Esophagus muscularis mucosa (tissue), 4 donors: ENCODE measurements around the gene DNM1. TPM values are rescaled to one million over a fixed set of nuclear protein-coding genes. Genes with fewer than 3 reads are reported as not detected.

Source experiments
- DNase-seq: peaks from one replicate; pipeline ENCODE4 v3.0.0-alpha.2; 2017; ENCODE audit errors: extremely low spot score
- H3K27ac ChIP-seq, 4 donors: fragments of 200-600 bp; sonication (generic); replicated peaks in 1 of 4; 1 replicate in 3 of 4; 2 replicates in 1 of 4; pipeline ENCODE4 v1.5.1; 2016 to 2019; ENCODE audit warnings: mild to moderate bottlenecking in 1 of 4
- H3K27me3 ChIP-seq, 4 donors: fragments of 200-600 bp; sonication (generic); one replicate each; pipeline versions ENCODE4 v1.5.1 to v1.6.0; 2016 to 2019
- H3K36me3 ChIP-seq, 4 donors: fragments of 200-600 bp; sonication (generic); one replicate each; pipeline ENCODE4 v1.5.1; 2016 to 2019
- H3K4me1 ChIP-seq, 4 donors: fragments of 200-600 bp; sonication (generic); one replicate each; pipeline ENCODE4 v1.5.1; 2016 to 2019
- H3K4me3 ChIP-seq, 4 donors: fragments of 200-600 bp; sonication (generic); 1 replicate in 2 of 4; 2 replicates in 2 of 4; pipeline ENCODE4 v1.5.1; 2016 to 2019; ENCODE audit warnings: mild to moderate bottlenecking in 4 of 4, moderate library complexity in 1 of 4
- H3K9me3 ChIP-seq, 4 donors: fragments of 200-600 bp; sonication (generic); 1 replicate in 3 of 4; 2 replicates in 1 of 4; pipeline ENCODE4 v1.5.1; 2016 to 2019
- EP300 ChIP-seq: sonication (generic); formaldehyde crosslinking; IDR thresholded peaks from one replicate; pipeline ENCODE4 v1.6.1; 2017; ENCODE audit warnings: antibody characterized with exemption
- POLR2A ChIP-seq: fragments of 450-650 bp; IDR thresholded peaks from one replicate; pipeline ENCODE4 v1.6.1; 2017; ENCODE audit warnings: antibody characterized with exemption, moderate library complexity, mild to moderate bottlenecking, low read depth
- POLR2AphosphoS5 ChIP-seq, 2 donors: sonication (generic); formaldehyde crosslinking; IDR thresholded peaks; one replicate each; pipeline ENCODE4 v1.6.1; 2017; ENCODE audit warnings: antibody characterized with exemption in 2 of 2
- WGBS: methylation state at CpG from one replicate; pipeline ENCODE4 v1.1.5; 2018; 5-methylcytosine and 5-hydroxymethylcytosine counted together
- intact Hi-C: fragments of 100-400 bp; cut with DNase I; formaldehyde crosslinking; loops from one replicate; pipeline ENCODE4 v1.15.1; 2023
- total RNA-seq, 4 donors: library from RNA; depleted of rRNA; stranded (reverse); fragments of >200 nt; gene quantifications; one replicate each; pipeline versions ENCODE4 v1.1.0 to v1.2.1, GENCODE V29; 2016
- TF ChIP-seq, protein P1 (sequence below), 3 experiments: fragments of 200-600 bp in 2 of 3; fragments of 450-650 bp in 1 of 3; sonication (generic) in 2 of 3; IDR thresholded peaks; one replicate each; pipeline ENCODE4 v1.5.1; 2017 to 2019; ENCODE audit warnings: antibody characterized with exemption in 3 of 3, mild to moderate bottlenecking in 2 of 3, moderate library complexity in 1 of 3

Gene DNM1
- total RNA-seq, 4 donors from 2014 or later: 10.9 to 27.0 (median 16.8) TPM

DNA sequence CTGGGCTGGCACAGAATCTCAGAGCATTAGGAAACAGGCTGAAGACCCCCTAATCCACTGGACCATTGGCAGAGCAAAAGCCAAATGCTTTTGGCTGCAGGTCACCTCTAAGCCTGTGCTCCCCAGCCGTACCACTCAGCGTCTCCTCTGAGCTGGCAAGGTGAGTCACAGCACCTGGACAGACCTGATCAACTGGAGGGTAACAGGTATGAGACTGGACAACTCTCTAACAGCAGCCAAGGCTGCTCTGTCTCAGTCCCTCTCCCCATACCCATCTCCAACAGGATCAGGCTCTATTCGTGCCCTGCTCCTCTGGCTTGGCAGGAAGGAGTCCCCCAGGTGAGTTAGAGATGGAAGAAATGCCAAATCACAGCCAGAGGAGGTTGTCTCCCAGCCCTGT is 67.9 kb downstream of the DNM1 start:
- intact Hi-C loops: no loop called here
- no peak overlapping the region for H3K4me3 ChIP-seq
- TF ChIP-seq POLR2A: no peak
- TF ChIP-seq EP300: no peak
- no peak for TF ChIP-seq POLR2AphosphoS5 (IDR thresholded peaks at IDR 0.05)
- TF ChIP-seq, protein P1, sequence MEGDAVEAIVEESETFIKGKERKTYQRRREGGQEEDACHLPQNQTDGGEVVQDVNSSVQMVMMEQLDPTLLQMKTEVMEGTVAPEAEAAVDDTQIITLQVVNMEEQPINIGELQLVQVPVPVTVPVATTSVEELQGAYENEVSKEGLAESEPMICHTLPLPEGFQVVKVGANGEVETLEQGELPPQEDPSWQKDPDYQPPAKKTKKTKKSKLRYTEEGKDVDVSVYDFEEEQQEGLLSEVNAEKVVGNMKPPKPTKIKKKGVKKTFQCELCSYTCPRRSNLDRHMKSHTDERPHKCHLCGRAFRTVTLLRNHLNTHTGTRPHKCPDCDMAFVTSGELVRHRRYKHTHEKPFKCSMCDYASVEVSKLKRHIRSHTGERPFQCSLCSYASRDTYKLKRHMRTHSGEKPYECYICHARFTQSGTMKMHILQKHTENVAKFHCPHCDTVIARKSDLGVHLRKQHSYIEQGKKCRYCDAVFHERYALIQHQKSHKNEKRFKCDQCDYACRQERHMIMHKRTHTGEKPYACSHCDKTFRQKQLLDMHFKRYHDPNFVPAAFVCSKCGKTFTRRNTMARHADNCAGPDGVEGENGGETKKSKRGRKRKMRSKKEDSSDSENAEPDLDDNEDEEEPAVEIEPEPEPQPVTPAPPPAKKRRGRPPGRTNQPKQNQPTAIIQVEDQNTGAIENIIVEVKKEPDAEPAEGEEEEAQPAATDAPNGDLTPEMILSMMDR (IDR thresholded peaks at IDR 0.05): no peak
- DNase-seq: no peak
- H3K27ac ChIP-seq: no peak overlapping the region
- H3K36me3 ChIP-seq: peaks cover 26 to 73% (median 63%) of the 10 kb centered on the region in 4 donors
- no peaks in the 10 kb centered on the region for H3K27me3 ChIP-seq
- peaks cover 14 to 30% (median 18%) of the 10 kb centered on the region in 4 donors for H3K4me1 ChIP-seq
- 85% methylated on average over 3 of the region's 3 CpGs for WGBS
- no peaks in the 10 kb centered on the region for H3K9me3 ChIP-seq

DNA sequence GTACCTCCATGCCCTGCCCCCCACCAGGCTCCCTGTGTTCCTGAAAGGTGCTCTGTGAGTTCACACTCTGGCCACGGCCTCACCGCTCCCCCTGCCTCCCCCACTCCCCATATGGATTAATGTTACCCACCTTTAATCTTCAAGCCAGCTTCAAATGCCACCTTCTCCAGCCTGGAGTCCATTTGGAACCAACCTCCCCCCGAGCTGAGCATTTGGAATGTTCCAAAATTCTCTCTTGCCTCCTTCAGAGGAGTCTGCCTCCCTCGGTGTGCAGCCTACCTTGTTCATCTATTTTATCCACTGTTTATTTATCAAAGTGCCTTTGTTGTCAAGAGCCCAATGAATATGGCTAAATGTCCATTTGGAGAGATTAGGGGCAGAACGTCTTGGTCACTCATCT is 68.3 kb downstream of the DNM1 start:
- Histone ChIP-seq H3K27me3 (no peaks in the 10 kb centered on the region), H3K9me3 (no peaks in the 10 kb centered on the region), H3K4me3 (no peak overlapping the region), H3K4me1 (peaks cover 14 to 32% (median 20%) of the 10 kb centered on the region in 4 donors), H3K27ac (no peak overlapping the region), H3K36me3 (peaks cover 25 to 69% (median 60%) of the 10 kb centered on the region in 4 donors)
- 70% methylated on average over 5 of the region's 5 CpGs for WGBS
- no peak for TF ChIP-seq EP300
- TF ChIP-seq, protein P1 (IDR thresholded peaks at IDR 0.05): no peak
- TF ChIP-seq POLR2A: no peak
- no peak for TF ChIP-seq POLR2AphosphoS5 (IDR thresholded peaks at IDR 0.05)
- no peak for DNase-seq
- intact Hi-C loops: no loop called here

DNA sequence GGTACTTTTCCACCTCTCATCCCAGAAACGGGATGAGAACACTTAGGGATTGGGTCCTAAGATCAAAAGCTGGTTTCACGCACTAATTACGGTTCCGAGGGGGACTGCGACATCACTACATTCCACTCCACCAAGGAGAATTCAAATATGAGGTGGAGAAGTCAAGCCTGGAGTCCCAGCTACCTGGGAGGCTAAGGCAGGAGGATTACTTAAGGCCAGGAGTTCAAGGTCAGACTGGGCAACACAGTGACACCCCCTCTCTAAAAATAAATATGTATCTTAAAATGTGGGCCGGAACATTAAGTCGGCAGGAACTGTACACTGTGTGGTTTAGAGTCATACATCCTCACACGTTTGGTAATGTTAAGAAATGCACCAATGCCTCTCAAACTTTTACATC is 71.1 kb downstream of the DNM1 start:
- Histone ChIP-seq H3K27ac (peak overlapping the region in 2 of 4 donors; percentile 89 to 90), H3K27me3 (no peaks in the 10 kb centered on the region), H3K9me3 (no peaks in the 10 kb centered on the region), H3K4me3 (peak overlapping the region in 2 of 4 donors; percentile 81 to 93), H3K4me1 (peaks cover 24 to 50% (median 40%) of the 10 kb centered on the region in 4 donors), H3K36me3 (peaks cover 12 to 42% (median 36%) of the 10 kb centered on the region in 4 donors)
- intact Hi-C loops: no loop called here
- DNase-seq: no peak
- TF ChIP-seq POLR2AphosphoS5 (IDR thresholded peaks at IDR 0.05): no peak
- no peak for TF ChIP-seq POLR2A
- TF ChIP-seq EP300: no peak
- TF ChIP-seq, protein P1 (IDR thresholded peaks at IDR 0.05): no peak
- 78% methylated on average over 8 of the region's 8 CpGs for WGBS

DNA sequence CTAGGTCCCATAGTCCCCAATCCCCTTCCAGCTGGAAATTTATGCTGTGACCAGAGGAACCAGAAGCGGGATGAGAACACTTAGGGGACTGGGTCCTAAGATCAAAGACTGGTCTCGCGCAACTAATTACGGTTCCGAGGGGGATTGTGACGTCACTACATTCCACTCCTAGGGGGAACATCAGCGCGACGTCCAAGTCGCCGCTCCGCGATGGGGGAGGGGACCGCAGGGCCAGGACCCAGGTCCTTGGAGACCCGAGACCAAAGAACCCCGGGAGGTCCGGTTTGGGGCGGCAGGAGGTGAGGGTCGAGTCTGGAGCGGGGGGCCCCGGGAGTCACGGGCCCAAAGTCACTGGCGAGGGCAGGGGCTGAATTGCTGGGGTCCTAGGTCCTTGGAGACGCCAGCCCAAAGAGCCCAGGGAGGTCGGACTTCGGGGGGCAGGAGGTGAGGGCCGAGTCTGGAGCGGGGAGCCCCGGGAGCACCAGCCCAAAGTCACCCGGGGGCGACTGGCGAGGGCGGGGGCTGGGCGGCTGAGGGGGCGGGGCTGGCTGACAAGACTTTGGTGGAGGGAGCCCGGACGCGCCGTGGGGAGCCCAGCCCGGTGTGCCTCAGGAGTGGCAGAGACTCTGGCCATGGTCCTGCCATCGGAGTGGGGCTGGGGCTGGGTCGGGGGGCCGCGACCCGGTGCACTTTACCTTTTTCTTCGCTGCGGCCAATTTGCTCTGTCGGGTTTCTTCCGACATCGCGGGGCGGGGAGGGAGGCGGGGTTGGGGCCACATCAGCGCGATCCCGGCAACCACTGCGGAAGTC is 72.2 kb downstream of the DNM1 start, which contains the start of gene GOLGA2:
GOLGA2 (minus strand) TSS at position 810 of the 810 bp plus-strand sequence; CDS start at position 779, 31 bp downstream.
- Histone ChIP-seq H3K4me3 (peak within 1 kb of the TSS; percentile 81 to 93 (median 90)), H3K36me3 (peaks cover 12 to 32% (median 31%) of the 10 kb centered on the region in 4 donors), H3K27me3 (no peaks in the 10 kb centered on the region), H3K27ac (peak within 1 kb of the TSS; percentile 84 to 90 (median 89)), H3K4me1 (peaks cover 30 to 57% (median 41%) of the 10 kb centered on the region in 4 donors), H3K9me3 (no peaks in the 10 kb centered on the region)
- 1% methylated on average over 21 of the region's 57 CpGs for WGBS
- TF ChIP-seq POLR2AphosphoS5 (IDR thresholded peaks at IDR 0.05): no peak
- no peak for TF ChIP-seq EP300
- no peak for TF ChIP-seq POLR2A
- TF ChIP-seq, protein P1 (IDR thresholded peaks at IDR 0.05): no peak
- DNase-seq: no peak
- intact Hi-C loops: no loop called here
